ENCODE measurements around the gene CEP112.

Gene CEP112

GRCh38 chr17:65674246-65675045, 517.5 kb downstream of the CEP112 start:
- H3K9ac ChIP-seq (ENCODE audit: low read length) = no peak overlapping the region
- H3F3A ChIP-seq (ENCODE audit: insufficient read depth) = no peaks in the 10 kb centered on the region
- no peak overlapping the region for H3K27ac ChIP-seq (ENCODE audit: low read depth, low read length)
- H3K36me3 ChIP-seq (ENCODE audit: low read length) = no peaks in the 10 kb centered on the region
- H4K20me1 ChIP-seq (ENCODE audit: low read depth, low read length) = no peaks in the 10 kb centered on the region
- H3K27me3 ChIP-seq (ENCODE audit: low read length) = no peaks in the 10 kb centered on the region
- no peak overlapping the region for H3K4me3 ChIP-seq (ENCODE audit: insufficient read depth, low read length, poor library complexity, severe bottlenecking)
- H3K79me2 ChIP-seq (ENCODE audit: insufficient read depth, low read length) = no peaks in the 10 kb centered on the region
- H3K4me2 ChIP-seq (ENCODE audit: low read depth, low read length, poor library complexity, severe bottlenecking) = no peak overlapping the region
- no peaks in the 10 kb centered on the region for H3K9me3 ChIP-seq (ENCODE audit: insufficient read depth, low read length)
- no peak overlapping the region for H2AFZ ChIP-seq (ENCODE audit: low read depth, low read length, severe bottlenecking)
- TF ChIP-seq CTCF (IDR thresholded peaks at IDR 0.05; ENCODE audit: insufficient read depth, low read length, poor library complexity, severe bottlenecking) = no peak
- no peak for TF ChIP-seq EZH2phosphoT487 (conservative IDR thresholded peaks at IDR 0.05; ENCODE audit: low read length)
- H3K9me2 ChIP-seq (replicated peaks; ENCODE audit: insufficient read depth, low read length) = no peaks in the 10 kb centered on the region

- Histone ChIP-seq H3F3A (ENCODE audit: insufficient read depth) (no peaks in the 10 kb centered on the region), H3K79me2 (ENCODE audit: insufficient read depth, low read length) (no peaks in the 10 kb centered on the region), H3K27ac (ENCODE audit: low read depth, low read length) (no peak overlapping the region), H3K36me3 (ENCODE audit: low read length) (no peaks in the 10 kb centered on the region), H3K9ac (ENCODE audit: low read length) (no peak overlapping the region), H4K20me1 (ENCODE audit: low read depth, low read length) (no peaks in the 10 kb centered on the region), H3K27me3 (ENCODE audit: low read length) (no peaks in the 10 kb centered on the region), H2AFZ (ENCODE audit: low read depth, low read length, severe bottlenecking) (no peak overlapping the region), H3K4me3 (ENCODE audit: insufficient read depth, low read length, poor library complexity, severe bottlenecking) (no peak overlapping the region), H3K9me2 (replicated peaks; ENCODE audit: insufficient read depth, low read length) (no peaks in the 10 kb centered on the region), H3K4me2 (ENCODE audit: low read depth, low read length, poor library complexity, severe bottlenecking) (no peak overlapping the region), H3K9me3 (ENCODE audit: insufficient read depth, low read length) (no peaks in the 10 kb centered on the region)
- TF ChIP-seq EZH2phosphoT487 (conservative IDR thresholded peaks at IDR 0.05; ENCODE audit: low read length) (no peak), CTCF (IDR thresholded peaks at IDR 0.05; ENCODE audit: insufficient read depth, low read length, poor library complexity, severe bottlenecking) (no peak)
Measured at GRCh38 chr17:65670667-65671371, 521.1 kb downstream of the CEP112 start.

GRCh38 chr17:65668211-65668610, 523.7 kb downstream of the CEP112 start:
- Histone ChIP-seq H3K27ac (ENCODE audit: low read depth, low read length) (no peak overlapping the region), H3F3A (ENCODE audit: insufficient read depth) (no peaks in the 10 kb centered on the region), H3K27me3 (ENCODE audit: low read length) (no peaks in the 10 kb centered on the region), H3K9me3 (ENCODE audit: insufficient read depth, low read length) (no peaks in the 10 kb centered on the region), H3K4me2 (ENCODE audit: low read depth, low read length, poor library complexity, severe bottlenecking) (no peak overlapping the region), H3K9ac (ENCODE audit: low read length) (no peak overlapping the region), H3K4me3 (ENCODE audit: insufficient read depth, low read length, poor library complexity, severe bottlenecking) (no peak overlapping the region), H2AFZ (ENCODE audit: low read depth, low read length, severe bottlenecking) (no peak overlapping the region), H3K36me3 (ENCODE audit: low read length) (no peaks in the 10 kb centered on the region), H3K79me2 (ENCODE audit: insufficient read depth, low read length) (no peaks in the 10 kb centered on the region), H3K9me2 (replicated peaks; ENCODE audit: insufficient read depth, low read length) (no peaks in the 10 kb centered on the region), H4K20me1 (ENCODE audit: low read depth, low read length) (no peaks in the 10 kb centered on the region)
- TF ChIP-seq CTCF (IDR thresholded peaks at IDR 0.05; ENCODE audit: insufficient read depth, low read length, poor library complexity, severe bottlenecking) = no peak
- TF ChIP-seq EZH2phosphoT487 (conservative IDR thresholded peaks at IDR 0.05; ENCODE audit: low read length) = no peak

Data from SU-DHL-6 (cell line).